Measurements from ENCODE around the gene MAP3K7CL.

DNA sequence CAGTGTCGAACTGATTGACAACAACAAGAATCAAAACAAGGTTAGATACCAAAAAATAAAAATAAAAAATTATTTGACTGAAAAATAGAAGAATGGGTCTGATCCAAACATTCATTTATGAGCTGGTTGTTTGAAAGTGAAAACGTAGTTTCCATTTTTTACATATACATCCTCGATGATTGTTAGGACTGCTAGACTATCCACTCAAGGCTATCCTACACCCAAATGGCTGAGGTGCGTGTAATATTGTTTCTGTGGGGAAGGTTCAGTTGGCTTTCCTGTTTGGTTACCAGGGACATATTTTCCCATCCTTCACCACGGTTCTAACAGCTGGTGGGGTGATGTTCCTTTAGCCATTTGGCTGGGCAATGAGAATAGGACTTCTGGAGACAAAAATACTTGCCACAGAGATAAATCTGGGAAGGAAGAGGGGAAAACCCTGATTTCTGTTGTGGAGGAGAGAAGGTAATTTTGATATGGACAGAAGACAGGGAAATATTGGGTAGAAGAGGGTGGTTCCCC, 66.3 kb downstream of the MAP3K7CL start:
- no peak for TF ChIP-seq ZNF138 (CRISPR knock-in tag; conservative IDR thresholded peaks at IDR 0.05)
- TF ChIP-seq, protein P1, sequence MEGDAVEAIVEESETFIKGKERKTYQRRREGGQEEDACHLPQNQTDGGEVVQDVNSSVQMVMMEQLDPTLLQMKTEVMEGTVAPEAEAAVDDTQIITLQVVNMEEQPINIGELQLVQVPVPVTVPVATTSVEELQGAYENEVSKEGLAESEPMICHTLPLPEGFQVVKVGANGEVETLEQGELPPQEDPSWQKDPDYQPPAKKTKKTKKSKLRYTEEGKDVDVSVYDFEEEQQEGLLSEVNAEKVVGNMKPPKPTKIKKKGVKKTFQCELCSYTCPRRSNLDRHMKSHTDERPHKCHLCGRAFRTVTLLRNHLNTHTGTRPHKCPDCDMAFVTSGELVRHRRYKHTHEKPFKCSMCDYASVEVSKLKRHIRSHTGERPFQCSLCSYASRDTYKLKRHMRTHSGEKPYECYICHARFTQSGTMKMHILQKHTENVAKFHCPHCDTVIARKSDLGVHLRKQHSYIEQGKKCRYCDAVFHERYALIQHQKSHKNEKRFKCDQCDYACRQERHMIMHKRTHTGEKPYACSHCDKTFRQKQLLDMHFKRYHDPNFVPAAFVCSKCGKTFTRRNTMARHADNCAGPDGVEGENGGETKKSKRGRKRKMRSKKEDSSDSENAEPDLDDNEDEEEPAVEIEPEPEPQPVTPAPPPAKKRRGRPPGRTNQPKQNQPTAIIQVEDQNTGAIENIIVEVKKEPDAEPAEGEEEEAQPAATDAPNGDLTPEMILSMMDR (IDR thresholded peaks at IDR 0.05), result no peak
- no peak for TF ChIP-seq ZNF423 (CRISPR knock-in tag; IDR thresholded peaks at IDR 0.05)
- TF ChIP-seq NFYB (CRISPR knock-in tag; conservative IDR thresholded peaks at IDR 0.05; ENCODE audit: low read depth), result no peak
- no peak for TF ChIP-seq MXD4 (CRISPR knock-in tag; IDR thresholded peaks at IDR 0.05; ENCODE audit: borderline replicate concordance)
- no peak for TF ChIP-seq CREB1 (CRISPR knock-in tag; IDR thresholded peaks at IDR 0.05)
- no peak for TF ChIP-seq ETV6 (CRISPR knock-in tag; IDR thresholded peaks at IDR 0.05)
- TF ChIP-seq SMAD3 (CRISPR knock-in tag; IDR thresholded peaks at IDR 0.05; ENCODE audit: borderline replicate concordance), result no peak
- TF ChIP-seq SP1 (CRISPR knock-in tag; conservative IDR thresholded peaks at IDR 0.05), result no peak
- no peak for TF ChIP-seq NR2C2 (CRISPR knock-in tag; IDR thresholded peaks at IDR 0.05)
- TF ChIP-seq, protein P2, sequence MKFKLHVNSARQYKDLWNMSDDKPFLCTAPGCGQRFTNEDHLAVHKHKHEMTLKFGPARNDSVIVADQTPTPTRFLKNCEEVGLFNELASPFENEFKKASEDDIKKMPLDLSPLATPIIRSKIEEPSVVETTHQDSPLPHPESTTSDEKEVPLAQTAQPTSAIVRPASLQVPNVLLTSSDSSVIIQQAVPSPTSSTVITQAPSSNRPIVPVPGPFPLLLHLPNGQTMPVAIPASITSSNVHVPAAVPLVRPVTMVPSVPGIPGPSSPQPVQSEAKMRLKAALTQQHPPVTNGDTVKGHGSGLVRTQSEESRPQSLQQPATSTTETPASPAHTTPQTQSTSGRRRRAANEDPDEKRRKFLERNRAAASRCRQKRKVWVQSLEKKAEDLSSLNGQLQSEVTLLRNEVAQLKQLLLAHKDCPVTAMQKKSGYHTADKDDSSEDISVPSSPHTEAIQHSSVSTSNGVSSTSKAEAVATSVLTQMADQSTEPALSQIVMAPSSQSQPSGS (CRISPR knock-in tag; IDR thresholded peaks at IDR 0.05; ENCODE audit: borderline replicate concordance, low read depth), result no peak
- no peak for TF ChIP-seq TCF7 (CRISPR knock-in tag; IDR thresholded peaks at IDR 0.05; ENCODE audit: low read depth)

Measured in WTC11 (cell line).